Choroid plexus epithelial cell (primary cell): ENCODE data around the gene SALL3.

Experiments
- DNase-seq: peaks from one replicate; pipeline ENCODE4 v3.0.0-alpha.2; 2010; ENCODE audit warnings: low read depth
- H3K4me3 ChIP-seq: 2 replicates; pipeline ENCODE4 v1.5.1; 2011; ENCODE audit warnings: low read depth, mild to moderate bottlenecking, control low read depth, low read length, moderate library complexity
- TF ChIP-seq, protein P1 (sequence below): conservative IDR thresholded peaks from 2 replicates; pipeline ENCODE4 v1.5.1; 2011; ENCODE audit warnings: low read depth, mild to moderate bottlenecking, control low read depth, inconsistent platforms, low read length, moderate library complexity

SALL3 gene

GRCh38 chr18:78991446-78991845, 11.8 kb downstream of the SALL3 start:
- TF ChIP-seq, protein P1, sequence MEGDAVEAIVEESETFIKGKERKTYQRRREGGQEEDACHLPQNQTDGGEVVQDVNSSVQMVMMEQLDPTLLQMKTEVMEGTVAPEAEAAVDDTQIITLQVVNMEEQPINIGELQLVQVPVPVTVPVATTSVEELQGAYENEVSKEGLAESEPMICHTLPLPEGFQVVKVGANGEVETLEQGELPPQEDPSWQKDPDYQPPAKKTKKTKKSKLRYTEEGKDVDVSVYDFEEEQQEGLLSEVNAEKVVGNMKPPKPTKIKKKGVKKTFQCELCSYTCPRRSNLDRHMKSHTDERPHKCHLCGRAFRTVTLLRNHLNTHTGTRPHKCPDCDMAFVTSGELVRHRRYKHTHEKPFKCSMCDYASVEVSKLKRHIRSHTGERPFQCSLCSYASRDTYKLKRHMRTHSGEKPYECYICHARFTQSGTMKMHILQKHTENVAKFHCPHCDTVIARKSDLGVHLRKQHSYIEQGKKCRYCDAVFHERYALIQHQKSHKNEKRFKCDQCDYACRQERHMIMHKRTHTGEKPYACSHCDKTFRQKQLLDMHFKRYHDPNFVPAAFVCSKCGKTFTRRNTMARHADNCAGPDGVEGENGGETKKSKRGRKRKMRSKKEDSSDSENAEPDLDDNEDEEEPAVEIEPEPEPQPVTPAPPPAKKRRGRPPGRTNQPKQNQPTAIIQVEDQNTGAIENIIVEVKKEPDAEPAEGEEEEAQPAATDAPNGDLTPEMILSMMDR: no peak
- DNase-seq: no peak
- H3K4me3 ChIP-seq: no peak overlapping the region

- no peak for DNase-seq
- TF ChIP-seq, protein P1: no peak
- no peak overlapping the region for H3K4me3 ChIP-seq
These were observed 12.7 kb downstream of the SALL3 start for GRCh38 chr18:78992041-78993011.

GRCh38 chr18:78993014-78993926, 13.7 kb downstream of the SALL3 start:
- DNase-seq: no peak
- TF ChIP-seq, protein P1: no peak
- H3K4me3 ChIP-seq: no peak overlapping the region

- no peak overlapping the region for H3K4me3 ChIP-seq
- no peak for DNase-seq
- TF ChIP-seq, protein P1: no peak
These were observed 14.4 kb downstream of the SALL3 start for GRCh38 chr18:78994000-78994399.

DNA sequence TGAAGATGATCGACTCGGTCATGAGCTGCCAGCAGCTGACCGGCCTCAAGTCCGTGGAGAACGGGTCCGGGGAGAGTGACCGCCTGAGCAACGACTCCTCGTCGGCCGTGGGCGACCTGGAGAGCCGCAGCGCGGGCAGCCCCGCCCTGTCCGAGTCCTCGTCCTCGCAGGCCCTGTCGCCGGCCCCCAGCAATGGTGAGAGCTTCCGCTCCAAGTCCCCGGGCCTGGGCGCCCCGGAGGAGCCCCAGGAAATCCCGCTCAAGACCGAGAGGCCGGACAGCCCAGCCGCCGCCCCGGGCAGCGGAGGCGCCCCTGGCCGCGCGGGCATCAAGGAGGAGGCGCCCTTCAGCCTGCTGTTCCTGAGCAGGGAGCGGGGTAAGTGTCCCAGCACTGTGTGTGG, 14.9 kb downstream of the SALL3 start:
- H3K4me3 ChIP-seq: no peak overlapping the region
- TF ChIP-seq, protein P1: no peak
- no peak for DNase-seq

GRCh38 chr18:78994977-78995582, 15.5 kb downstream of the SALL3 start:
- no peak overlapping the region for H3K4me3 ChIP-seq
- TF ChIP-seq, protein P1: no peak
- DNase-seq: no peak
